Esophagus muscularis mucosa (tissue), 4 donors: Measurements from ENCODE around the gene DDR1.

Experiments used
- EP300 ChIP-seq: sonication (generic); formaldehyde crosslinking; IDR thresholded peaks from one replicate; pipeline ENCODE4 v1.6.1; 2017; ENCODE audit warnings: antibody characterized with exemption
- POLR2A ChIP-seq: fragments of 450-650 bp; IDR thresholded peaks from one replicate; pipeline ENCODE4 v1.6.1; 2017; ENCODE audit warnings: antibody characterized with exemption, moderate library complexity, mild to moderate bottlenecking, low read depth
- POLR2AphosphoS5 ChIP-seq, 2 donors: sonication (generic); formaldehyde crosslinking; IDR thresholded peaks; one replicate each; pipeline ENCODE4 v1.6.1; 2017; ENCODE audit warnings: antibody characterized with exemption in 2 of 2
- TF ChIP-seq, protein P1 (sequence below), 3 experiments: fragments of 200-600 bp in 2 of 3; fragments of 450-650 bp in 1 of 3; sonication (generic) in 2 of 3; IDR thresholded peaks; one replicate each; pipeline ENCODE4 v1.5.1; 2017 to 2019; ENCODE audit warnings: antibody characterized with exemption in 3 of 3, mild to moderate bottlenecking in 2 of 3, moderate library complexity in 1 of 3

DNA sequence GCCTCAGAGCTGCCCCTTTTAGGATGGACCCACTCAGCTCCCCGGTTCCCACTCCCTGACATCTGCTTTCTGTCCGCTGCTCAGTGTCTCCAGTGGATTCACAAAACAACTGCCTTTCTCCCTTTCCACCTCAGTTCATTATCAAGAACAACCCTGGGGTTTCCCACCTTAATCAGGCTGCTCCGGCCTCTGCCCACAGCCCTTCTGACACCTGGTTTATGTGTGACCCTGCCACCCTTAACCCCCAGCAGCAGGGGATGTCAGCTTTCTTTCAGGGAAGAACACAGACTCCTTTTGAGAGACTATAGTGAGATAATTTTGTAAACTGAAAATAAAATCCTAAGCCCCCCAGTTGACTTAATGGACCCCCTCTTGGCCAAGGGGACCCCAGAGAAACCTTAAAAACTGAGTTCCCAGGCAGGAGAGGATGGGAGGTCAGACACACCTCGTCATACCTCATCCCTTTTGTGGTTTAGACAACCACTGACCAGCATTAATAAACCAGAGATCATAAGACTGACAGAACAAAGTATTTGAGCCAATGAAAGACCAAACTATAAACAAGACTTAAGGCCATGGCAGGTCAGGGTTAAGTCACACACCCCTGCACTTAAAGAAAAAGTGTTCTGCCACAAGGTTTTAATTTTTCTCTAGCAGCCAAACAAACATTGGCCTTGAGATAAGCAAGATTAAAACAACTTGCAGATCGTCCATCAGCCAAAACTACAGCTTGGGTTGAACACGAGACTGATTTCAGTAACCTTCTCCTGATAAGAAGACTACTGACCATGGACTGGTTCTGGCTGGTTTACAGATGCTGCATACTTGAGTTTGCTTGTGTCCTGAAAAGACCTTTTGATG, 42.4 kb upstream of the DDR1 start:
- no peak for TF ChIP-seq POLR2A
- TF ChIP-seq, protein P1, sequence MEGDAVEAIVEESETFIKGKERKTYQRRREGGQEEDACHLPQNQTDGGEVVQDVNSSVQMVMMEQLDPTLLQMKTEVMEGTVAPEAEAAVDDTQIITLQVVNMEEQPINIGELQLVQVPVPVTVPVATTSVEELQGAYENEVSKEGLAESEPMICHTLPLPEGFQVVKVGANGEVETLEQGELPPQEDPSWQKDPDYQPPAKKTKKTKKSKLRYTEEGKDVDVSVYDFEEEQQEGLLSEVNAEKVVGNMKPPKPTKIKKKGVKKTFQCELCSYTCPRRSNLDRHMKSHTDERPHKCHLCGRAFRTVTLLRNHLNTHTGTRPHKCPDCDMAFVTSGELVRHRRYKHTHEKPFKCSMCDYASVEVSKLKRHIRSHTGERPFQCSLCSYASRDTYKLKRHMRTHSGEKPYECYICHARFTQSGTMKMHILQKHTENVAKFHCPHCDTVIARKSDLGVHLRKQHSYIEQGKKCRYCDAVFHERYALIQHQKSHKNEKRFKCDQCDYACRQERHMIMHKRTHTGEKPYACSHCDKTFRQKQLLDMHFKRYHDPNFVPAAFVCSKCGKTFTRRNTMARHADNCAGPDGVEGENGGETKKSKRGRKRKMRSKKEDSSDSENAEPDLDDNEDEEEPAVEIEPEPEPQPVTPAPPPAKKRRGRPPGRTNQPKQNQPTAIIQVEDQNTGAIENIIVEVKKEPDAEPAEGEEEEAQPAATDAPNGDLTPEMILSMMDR (IDR thresholded peaks at IDR 0.05), result no peak
- TF ChIP-seq POLR2AphosphoS5 (IDR thresholded peaks at IDR 0.05), result no peak
- TF ChIP-seq EP300, result no peak
